A673 (cell line): Measurements from ENCODE around the gene BCR. TPM values are rescaled to one million over a fixed set of nuclear protein-coding genes. Genes with fewer than 3 reads are reported as not detected.

Experiments
- BruUV-seq: library from RNA; stranded (reverse); fragments of 400-500 nt; replicated peaks from 2 replicates; lab custom pipeline; 2021; lab: Mats Ljungman, UMichigan
- CTCF ChIA-PET: fragments of 300-600 bp; sonication (Branson Sonifier 250); formaldehyde crosslinking; loops from one replicate; lab custom pipeline; 2022; ENCODE audit warnings: antibody characterized with exemption; lab: Charles Lee
- POLR2A ChIA-PET: fragments of 300-600 bp; sonication (Branson Sonifier 250); formaldehyde crosslinking; loops from one replicate; lab custom pipeline; 2022; ENCODE audit warnings: antibody characterized with exemption; ENCODE audit not compliant: low non-redundant PET; lab: Charles Lee
- DNase-seq: peaks from one replicate; pipeline ENCODE4 v3.0.0-alpha.2; 2015; ENCODE audit warnings: low spot score
- H3K27ac ChIP-seq: fragments of 200-600 bp; sonication (generic); 2 replicates; pipeline ENCODE4 v1.5.1; 2016; ENCODE audit warnings: mixed run types, low read depth, mild to moderate bottlenecking, mixed read lengths, antibody characterized with exemption, low read length; ENCODE audit not compliant: poor library complexity, severe bottlenecking
- H3K27me3 ChIP-seq: fragments of 200-600 bp; sonication (generic); replicated peaks from 2 replicates; pipeline ENCODE4 v1.6.1; 2017; ENCODE audit warnings: mixed run types, low read depth, mild to moderate bottlenecking, mixed read lengths, antibody characterized with exemption, low read length; ENCODE audit not compliant: insufficient read depth, poor library complexity
- H3K36me3 ChIP-seq: fragments of 200-600 bp; sonication (generic); 2 replicates; pipeline ENCODE4 v1.6.1; 2016; ENCODE audit warnings: mixed run types, mild to moderate bottlenecking, mixed read lengths, antibody characterized with exemption, low read length; ENCODE audit not compliant: insufficient read depth, poor library complexity, severe bottlenecking
- H3K4me1 ChIP-seq: fragments of 200-600 bp; sonication (generic); 2 replicates; pipeline ENCODE4 v1.6.1; 2017; ENCODE audit warnings: mixed run types, mild to moderate bottlenecking, mixed read lengths, antibody characterized with exemption, low read length; ENCODE audit not compliant: insufficient read depth, poor library complexity, severe bottlenecking
- H3K4me3 ChIP-seq: fragments of 200-600 bp; sonication (generic); 2 replicates; pipeline ENCODE4 v1.5.1; 2016; ENCODE audit warnings: low read depth, mixed run types, mild to moderate bottlenecking, mixed read lengths, low read length; ENCODE audit not compliant: poor library complexity, severe bottlenecking
- H3K9me3 ChIP-seq: fragments of 200-600 bp; sonication (generic); 2 replicates; pipeline ENCODE4 v1.6.1; 2016; ENCODE audit warnings: mixed run types, low read depth, mild to moderate bottlenecking, mixed read lengths, antibody characterized with exemption, low read length; ENCODE audit not compliant: poor library complexity, severe bottlenecking
- CTCF ChIP-seq: fragments of 300-800, 200-600 bp; sonication (generic); conservative IDR thresholded peaks from 2 replicates; pipeline ENCODE4 v1.5.1; 2017; ENCODE audit warnings: low read depth, mild to moderate bottlenecking, antibody characterized with exemption, low read length, moderate library complexity, mixed read lengths
- EZH2 ChIP-seq: fragments of 200-600 bp; sonication (generic); IDR thresholded peaks from 2 replicates; pipeline ENCODE4 v1.6.1; 2017; ENCODE audit warnings: borderline replicate concordance, low read depth, mild to moderate bottlenecking, mixed read lengths, antibody characterized with exemption, low read length; ENCODE audit not compliant: poor library complexity, severe bottlenecking
- intact Hi-C: fragments of 100-400 bp; cut with micrococcal nuclease; formaldehyde crosslinking; loops from one replicate; pipeline ENCODE4 v1.10.0; 2022; ENCODE audit not compliant: unreplicated experiment
- total RNA-seq: library from RNA; stranded (reverse); gene quantifications from 2 replicates; pipeline ENCODE4 v1.2.3, GENCODE V29; 2021

The BCR gene
- total RNA-seq, 1 experiment from 2014 or later: 63.1 TPM

GRCh38 chr22:23228503-23228902, 48.2 kb downstream of the BCR start:
- no peak for DNase-seq
- Histone ChIP-seq H3K36me3 (peaks cover 11% of the 10 kb centered on the region), H3K27ac (no peak overlapping the region), H3K4me1 (peaks cover 28% of the 10 kb centered on the region), H3K9me3 (peaks cover 19% of the 10 kb centered on the region), H3K4me3 (no peak overlapping the region), H3K27me3 (no peaks in the 10 kb centered on the region)
- intact Hi-C loops: no loop called here
- no TSS peak for BruUV-seq
- ChIA-PET POLR2A (no interaction called here), CTCF (no interaction called here)
- TF ChIP-seq EZH2 (no peak), CTCF (no peak)

GRCh38 chr22:23229646-23230045, 49.3 kb downstream of the BCR start:
- no peak overlapping the region for H3K27ac ChIP-seq
- peaks cover 27% of the 10 kb centered on the region for H3K4me1 ChIP-seq
- ChIA-PET CTCF (no interaction called here), POLR2A (no interaction called here)
- no peak overlapping the region for H3K4me3 ChIP-seq
- peaks cover 19% of the 10 kb centered on the region for H3K9me3 ChIP-seq
- no peaks in the 10 kb centered on the region for H3K27me3 ChIP-seq
- no peak for DNase-seq
- intact Hi-C loops: no loop called here
- BruUV-seq: no TSS peak
- no peak for TF ChIP-seq CTCF
- no peak for TF ChIP-seq EZH2
- peaks cover 11% of the 10 kb centered on the region for H3K36me3 ChIP-seq

GRCh38 chr22:23230348-23231068, 50.2 kb downstream of the BCR start:
- H3K36me3 ChIP-seq: peaks cover 11% of the 10 kb centered on the region
- intact Hi-C loops: no loop called here
- DNase-seq: no peak
- H3K27me3 ChIP-seq: no peaks in the 10 kb centered on the region
- ChIA-PET POLR2A (no interaction called here), CTCF (no interaction called here)
- H3K4me3 ChIP-seq: no peak overlapping the region
- H3K9me3 ChIP-seq: peaks cover 19% of the 10 kb centered on the region
- TF ChIP-seq CTCF (no peak), EZH2 (no peak)
- H3K27ac ChIP-seq: no peak overlapping the region
- BruUV-seq: no TSS peak
- peaks cover 19% of the 10 kb centered on the region for H3K4me1 ChIP-seq
